ENCODE results near the gene DPH3.
"Not testable (repeated sequence)": the region's sequence is repeated elsewhere in the genome, so short reads cannot be mapped to it uniquely, and the experiment has no call there.

DPH3 gene

GRCh38 chr3:16264708-16265454 lies at the start of gene DPH3, which contains the start of gene OXNAD1:
Gene DPH3 (minus strand): TSS chr3:16264943. CDS start chr3:16264876, 67 bp downstream.
Gene OXNAD1 (plus strand): TSS chr3:16265212. CDS start chr3:16270953, 5,741 bp downstream.
- DNase-seq, result peak; percentile 100

DNA sequence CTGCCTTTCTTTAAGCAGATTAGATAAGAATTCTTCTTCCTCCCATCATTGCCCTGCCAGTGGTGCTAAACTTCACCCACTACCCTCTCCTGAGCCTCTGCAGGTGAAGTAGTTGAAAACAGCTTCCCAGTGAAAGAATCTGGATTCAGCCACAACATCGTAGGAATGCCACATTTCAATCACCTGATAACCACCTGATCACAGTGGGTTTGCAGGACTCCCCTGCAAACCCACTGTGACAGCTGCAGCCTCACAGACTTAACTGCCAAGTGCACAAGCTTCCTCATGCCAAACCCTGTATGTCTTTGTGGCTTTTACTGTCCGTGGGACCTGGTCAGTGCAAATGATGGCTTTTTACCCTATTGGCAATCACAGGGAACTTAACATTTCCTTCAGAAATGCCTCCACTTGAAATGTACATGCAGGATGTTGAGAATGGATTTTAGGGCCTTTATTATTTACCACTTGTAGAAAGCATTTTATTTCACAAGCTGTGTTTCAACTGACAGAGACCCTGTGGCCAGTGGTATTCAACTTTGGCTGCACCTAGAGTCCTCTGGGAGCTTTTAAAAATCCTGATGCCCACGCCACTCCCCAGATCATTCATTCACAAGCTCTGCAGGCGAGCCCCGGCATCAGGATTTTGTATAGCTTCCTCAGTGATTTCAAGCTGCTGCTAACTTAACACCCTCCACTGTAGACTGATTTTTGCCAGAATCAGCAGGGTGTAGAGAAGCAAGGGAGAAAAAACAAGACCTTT lies 49.3 kb upstream of the DPH3 start:
- no peak for DNase-seq

DNA sequence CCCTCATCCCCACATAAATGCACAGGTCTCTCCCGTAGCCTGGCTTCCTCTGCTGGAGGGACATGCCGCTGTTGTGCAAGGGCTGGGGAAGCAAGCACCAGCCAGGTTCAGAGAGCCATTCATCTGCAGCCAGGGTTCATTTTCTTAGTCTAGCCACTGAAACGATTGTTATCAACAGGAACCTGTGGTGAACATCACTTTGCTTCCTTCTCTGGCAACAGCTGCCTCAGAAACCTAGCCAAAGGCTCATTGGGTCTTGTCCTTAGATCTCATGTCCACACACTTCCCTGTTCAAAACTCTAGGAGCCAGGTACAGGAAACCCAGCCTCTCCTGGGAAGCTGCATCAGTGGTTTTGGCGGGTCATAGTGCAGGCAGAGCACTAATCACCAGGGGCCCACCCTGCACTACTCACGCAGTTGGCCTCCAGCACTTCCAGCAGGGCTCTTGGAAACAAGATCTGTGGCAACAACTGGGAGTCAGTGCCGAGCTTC lies 47.3 kb upstream of the DPH3 start:
- DNase-seq, result peak; percentile 77

GRCh38 chr3:16310486-16310885 lies 45.7 kb upstream of the DPH3 start:
- not testable (repeated sequence) for DNase-seq

DNA sequence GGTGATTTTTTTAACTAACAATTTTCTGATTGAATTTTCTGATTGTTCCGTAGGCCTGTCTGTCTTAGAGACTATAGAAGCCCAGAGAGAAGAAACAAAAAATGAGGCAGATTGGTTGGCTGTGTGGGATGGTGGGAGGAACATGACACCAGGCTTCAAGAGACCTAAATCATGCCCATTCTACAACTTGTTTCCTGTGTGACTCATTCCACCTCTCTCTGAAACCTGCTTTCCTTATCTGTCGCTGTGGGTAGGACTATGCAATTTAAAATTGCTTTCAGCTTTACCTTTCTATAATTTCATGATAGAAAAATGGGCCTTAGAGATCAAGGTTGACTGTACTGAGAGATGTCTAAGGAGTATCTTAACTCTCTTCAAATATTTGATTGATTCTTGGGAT lies 44.8 kb upstream of the DPH3 start:
- peak; percentile 85 for DNase-seq

- DNase-seq, result no peak
These were observed 44.0 kb upstream of the DPH3 start for GRCh38 chr3:16308727-16309126.

GRCh38 chr3:16307832-16308531 lies 43.2 kb upstream of the DPH3 start:
- DNase-seq, result no peak

- DNase-seq, result peak; percentile 71
These were observed 40.4 kb upstream of the DPH3 start for GRCh38 chr3:16305111-16305541.

DNA sequence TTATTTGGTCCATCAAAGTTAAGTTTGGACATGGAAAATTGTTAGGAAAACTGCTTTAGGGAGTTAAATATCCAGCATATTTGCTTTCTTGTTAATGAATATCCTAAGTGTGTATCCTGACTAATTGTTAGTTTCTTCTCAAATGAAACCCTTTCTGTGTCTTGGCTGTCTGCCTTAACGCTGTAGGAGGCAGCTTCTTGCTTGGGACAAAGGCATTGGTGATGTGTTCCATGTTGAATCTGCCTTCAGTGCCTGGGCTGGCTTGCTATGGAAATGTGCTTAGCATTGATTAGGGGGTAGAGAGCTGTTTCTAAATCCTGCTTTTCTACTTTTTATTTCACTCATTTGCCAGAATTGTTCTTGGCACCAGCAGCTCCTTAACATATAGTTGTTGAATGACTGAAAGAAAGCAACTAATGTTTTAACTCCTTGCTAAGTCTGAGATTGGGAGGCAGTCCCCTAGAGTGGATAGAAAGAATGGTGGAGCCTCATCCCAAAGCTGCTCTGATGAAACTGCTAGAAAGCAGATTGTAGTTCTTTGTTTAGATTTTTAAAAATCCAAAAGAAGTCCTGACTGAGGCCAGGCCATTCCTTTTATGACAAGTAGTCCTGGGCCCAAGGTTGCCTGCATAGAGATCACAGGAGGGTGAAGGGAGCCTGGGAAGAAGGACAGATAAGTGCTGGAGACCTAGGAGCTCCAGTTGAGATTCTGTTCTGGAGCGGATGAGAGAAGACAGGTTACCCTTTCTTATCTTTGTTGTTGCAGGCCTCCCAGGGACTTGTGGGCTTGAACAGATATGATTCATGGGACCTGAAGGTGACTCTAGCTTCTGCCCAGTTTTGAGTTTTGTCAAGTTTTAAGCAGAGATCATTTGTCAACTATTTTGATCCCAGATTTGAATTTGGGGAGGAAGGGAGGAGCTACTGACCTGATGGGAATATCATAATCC lies 39.6 kb upstream of the DPH3 start:
- no peak for DNase-seq

GRCh38 chr3:16303037-16303575 lies 38.4 kb upstream of the DPH3 start:
- no peak for DNase-seq

DNA sequence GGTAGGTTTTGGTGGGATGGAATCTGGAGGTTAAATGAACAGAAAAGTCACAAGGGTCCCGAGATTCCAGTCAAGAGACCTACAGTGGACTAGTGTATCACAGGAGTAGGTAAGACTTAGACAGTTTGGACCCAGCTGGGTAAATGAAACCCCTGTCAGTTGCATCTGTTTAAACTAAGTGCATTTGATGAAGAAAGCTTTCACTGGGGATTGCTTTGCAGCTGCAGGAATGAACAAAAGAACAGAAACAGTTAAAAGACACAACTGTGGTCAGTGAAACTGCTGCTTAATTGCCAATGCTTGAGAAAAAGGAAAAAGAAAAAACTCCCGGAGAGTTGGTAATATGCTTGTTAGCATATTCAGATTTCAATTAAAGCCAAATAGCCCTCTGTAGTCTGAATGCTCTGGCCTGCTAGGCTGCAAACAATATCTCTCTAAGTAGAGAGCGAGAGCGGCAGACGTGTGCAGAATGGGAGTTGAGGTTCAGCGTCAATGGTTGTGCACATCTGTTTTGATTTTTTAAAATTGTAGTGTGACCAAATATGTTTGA lies 37.4 kb upstream of the DPH3 start:
- DNase-seq, result no peak

DNA sequence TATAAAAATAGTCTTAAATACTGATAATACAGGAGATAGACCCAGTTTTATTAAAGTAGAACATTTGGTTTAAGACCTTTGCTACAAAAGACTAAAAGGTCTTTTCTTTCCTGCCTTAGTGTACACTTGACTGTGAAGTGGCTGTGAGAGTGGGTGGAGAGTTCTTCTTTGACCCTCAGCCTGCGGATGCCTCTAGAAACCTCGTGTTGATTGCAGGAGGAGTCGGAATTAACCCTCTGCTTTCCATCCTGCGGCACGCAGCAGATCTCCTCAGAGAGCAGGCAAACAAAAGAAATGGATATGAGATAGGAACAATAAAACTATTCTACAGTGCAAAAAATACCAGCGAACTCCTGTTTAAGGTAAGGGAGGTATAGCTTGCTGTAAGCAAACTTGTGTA lies 36.8 kb upstream of the DPH3 start:
- peak; percentile 48 for DNase-seq

DNA sequence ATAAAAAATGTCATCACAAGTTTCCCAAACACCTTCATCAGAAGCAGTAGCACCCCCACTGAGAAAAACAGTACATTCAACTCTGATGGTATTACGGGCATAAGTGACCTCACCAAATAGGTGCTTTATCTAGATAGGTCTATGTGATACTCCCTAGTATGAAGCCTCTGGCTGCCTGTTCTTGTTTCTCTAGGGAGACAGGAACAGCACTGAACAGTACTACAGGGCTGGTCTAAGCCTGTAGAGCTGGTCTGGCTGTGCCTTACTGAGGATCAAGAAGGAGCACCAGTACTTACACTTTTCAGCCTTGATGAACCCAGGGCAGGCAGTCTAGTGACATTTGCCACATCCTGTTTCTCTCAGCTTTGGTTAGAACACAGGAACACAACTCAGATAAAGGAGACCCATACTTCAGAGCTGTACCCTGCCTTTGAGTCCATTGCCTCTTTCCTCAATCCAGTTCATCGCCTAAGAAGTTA lies 36.2 kb upstream of the DPH3 start:
- peak; percentile 81 for DNase-seq

GRCh38 chr3:16300307-16300706 lies 35.6 kb upstream of the DPH3 start:
- peak; percentile 50 for DNase-seq

- no peak for DNase-seq
These were observed 35.0 kb upstream of the DPH3 start for GRCh38 chr3:16299746-16300145.

DNA sequence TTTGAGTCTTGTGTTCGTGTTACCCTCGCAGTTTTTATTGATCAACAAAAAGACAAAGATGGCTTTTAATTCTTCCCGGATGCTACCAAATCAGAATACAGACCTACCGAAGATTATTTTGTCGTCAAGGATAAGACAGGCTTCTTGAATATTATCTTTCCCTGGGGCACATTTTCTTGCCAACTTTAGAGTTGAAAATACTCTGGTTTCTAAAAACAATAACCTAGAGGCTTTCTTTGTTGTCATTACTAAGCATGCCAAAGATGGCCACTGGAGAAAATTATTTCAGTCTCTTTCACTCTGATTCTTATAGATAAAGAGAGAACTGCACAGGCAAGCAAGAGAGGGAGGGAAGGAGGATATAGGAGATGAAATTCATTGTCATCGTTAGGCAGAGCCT lies 34.1 kb upstream of the DPH3 start:
- DNase-seq, result no peak

GRCh38 chr3:16297997-16298885 lies 33.5 kb upstream of the DPH3 start:
- no peak for DNase-seq

GRCh38 chr3:16295298-16295890 lies 30.7 kb upstream of the DPH3 start:
- no peak for DNase-seq

GRCh38 chr3:16294844-16295243 lies 30.1 kb upstream of the DPH3 start:
- no peak for DNase-seq

GRCh38 chr3:16290827-16291196 lies 26.1 kb upstream of the DPH3 start:
- peak; percentile 58 for DNase-seq
